NCI-H510A treated with DMSO at 0.1 percent for 48 hours (cell line): ENCODE measurements around the gene MCF2L.
A peak's percentile ranks its signal among the peaks of the same experiment; 100 is the strongest.

Experiments
- DNase-seq: peaks from one replicate; lab custom pipeline; 2025; lab: John Stamatoyannopoulos, UW

The MCF2L gene

DNA sequence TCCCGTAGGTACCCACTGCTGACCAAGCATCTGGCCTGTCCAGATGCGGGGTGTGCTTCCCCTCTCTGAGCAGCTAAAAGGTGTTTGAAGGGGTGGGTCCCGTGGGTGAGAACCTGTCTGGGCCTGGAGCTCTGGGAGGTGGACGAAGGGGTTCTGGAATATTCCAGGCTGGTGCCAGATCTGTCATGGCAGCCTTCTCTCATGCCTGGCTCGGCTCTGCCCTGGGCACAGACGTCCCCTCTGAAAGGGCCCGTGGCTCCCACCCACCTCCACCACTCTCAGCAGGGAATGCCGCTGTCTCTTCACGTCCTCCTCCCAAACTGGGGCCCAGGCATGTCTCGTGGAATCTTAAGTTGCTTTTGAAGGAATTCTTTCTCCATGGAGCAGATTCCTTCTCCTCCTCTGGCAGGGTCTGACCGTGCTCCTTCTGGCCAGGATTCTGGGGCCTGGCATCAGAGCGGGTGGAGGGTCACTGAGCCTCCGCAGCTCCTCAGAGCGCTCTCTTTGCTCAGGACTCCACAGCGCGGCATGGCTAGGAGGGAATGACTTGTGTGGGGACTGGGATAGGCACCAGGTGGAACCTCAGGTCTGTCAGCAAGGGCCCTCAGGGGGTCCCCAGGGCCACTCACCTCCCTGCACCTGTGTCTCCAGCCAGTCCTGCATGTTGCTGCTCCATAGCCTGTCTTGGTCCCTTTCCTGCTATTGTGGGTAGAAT lies 5.9 kb upstream of the MCF2L start:
- DNase-seq, result no peak

GRCh38 chr13:112963641-112964040 lies 5.4 kb upstream of the MCF2L start:
- DNase-seq, result no peak

- DNase-seq, result peak; percentile 45
Observed at GRCh38 chr13:112964971-112965492, 4.0 kb upstream of the MCF2L start.

GRCh38 chr13:112965573-112966115 lies 3.4 kb upstream of the MCF2L start:
- DNase-seq, result no peak

- DNase-seq, result no peak
Observed at GRCh38 chr13:112966776-112967175, 2.2 kb upstream of the MCF2L start.

GRCh38 chr13:112967686-112968379 lies 1.2 kb upstream of the MCF2L start:
- DNase-seq, result no peak

- peak; percentile 72 for DNase-seq
Observed at GRCh38 chr13:112968380-112968909, 569 bp upstream of the MCF2L start.

GRCh38 chr13:112969692-112970338 lies 801 bp downstream of the MCF2L start:
- peak; percentile 56 for DNase-seq

- DNase-seq, result no peak
Observed at GRCh38 chr13:112970552-112971287, 1.7 kb downstream of the MCF2L start.

DNA sequence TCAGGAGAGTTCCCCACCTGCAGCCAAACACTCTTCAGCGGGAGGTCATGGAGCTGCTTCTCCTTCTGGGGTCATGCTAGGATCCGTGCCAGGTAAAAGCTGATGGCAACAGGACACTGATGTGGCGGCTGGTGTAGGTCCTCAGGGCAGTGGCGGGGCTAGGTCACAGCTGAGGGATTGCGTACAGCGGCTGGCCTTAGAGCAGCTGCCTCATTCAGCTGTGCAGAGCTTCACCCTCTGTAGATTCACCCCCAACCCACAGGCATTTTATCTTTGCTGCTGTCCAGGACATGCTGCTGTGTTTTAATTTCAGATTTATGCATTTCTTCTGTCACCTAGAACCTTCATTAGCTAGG lies 2.3 kb downstream of the MCF2L start:
- no peak for DNase-seq

DNA sequence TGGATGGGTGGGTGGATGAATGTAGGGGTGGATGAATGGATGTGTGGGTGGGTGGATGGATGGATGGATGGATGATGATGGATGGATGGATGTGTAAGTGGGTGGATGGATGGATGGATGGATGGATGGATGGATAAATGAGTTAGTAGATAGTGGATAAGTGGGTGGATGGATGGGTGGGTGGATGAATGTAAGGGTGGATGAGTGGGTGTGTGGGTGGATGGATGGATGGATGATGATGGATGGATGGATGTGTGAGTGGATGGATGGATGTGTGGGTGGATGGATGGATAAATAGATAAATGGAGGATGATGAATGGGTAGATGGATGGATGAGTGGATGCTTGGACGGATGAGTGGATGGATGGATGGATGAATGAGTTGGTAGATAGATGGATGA lies 3.2 kb downstream of the MCF2L start:
- no peak for DNase-seq

- peak; percentile 41 for DNase-seq
Observed at GRCh38 chr13:112972867-112973576, 4.0 kb downstream of the MCF2L start.

DNA sequence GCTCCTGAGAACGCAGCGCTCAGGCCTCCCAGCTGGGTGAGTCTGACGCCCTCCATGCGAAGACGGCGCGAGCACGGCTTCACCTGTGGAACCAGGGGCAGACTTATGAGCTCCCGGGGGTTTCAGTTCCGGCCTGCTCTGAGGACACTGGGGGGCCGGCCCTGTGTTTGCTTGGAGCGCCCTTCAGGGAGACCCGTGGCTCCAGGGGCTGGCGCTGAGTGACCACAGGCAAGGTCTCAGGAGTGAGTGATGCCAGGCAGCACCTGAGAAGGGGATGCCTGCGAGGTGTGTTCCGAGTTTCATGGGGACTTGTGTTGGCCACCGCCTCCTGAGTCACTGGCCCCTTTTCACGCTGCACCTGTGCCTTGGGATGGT lies 4.5 kb downstream of the MCF2L start:
- DNase-seq, result peak; percentile 68

GRCh38 chr13:112974125-112974524 lies 5.1 kb downstream of the MCF2L start:
- DNase-seq, result no peak

DNA sequence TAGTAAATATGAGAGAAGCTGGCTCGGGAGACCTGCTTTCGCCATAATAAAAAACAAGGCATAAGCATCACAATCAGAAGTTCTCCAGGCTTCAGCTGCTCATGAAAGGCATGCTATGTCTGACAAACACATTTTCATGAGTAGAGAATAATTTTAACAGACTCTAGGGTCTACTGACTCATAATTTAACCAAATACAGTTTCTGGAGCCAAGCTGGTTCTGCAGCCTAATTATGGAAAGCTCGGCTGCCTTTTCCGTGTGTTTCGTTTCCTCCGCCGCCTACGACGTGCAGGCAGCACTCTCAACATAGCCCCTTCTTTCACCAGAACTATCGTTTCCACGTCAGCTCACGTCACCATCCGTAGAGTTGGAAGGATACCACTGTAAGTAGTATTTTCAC lies 5.7 kb downstream of the MCF2L start:
- DNase-seq, result no peak

DNA sequence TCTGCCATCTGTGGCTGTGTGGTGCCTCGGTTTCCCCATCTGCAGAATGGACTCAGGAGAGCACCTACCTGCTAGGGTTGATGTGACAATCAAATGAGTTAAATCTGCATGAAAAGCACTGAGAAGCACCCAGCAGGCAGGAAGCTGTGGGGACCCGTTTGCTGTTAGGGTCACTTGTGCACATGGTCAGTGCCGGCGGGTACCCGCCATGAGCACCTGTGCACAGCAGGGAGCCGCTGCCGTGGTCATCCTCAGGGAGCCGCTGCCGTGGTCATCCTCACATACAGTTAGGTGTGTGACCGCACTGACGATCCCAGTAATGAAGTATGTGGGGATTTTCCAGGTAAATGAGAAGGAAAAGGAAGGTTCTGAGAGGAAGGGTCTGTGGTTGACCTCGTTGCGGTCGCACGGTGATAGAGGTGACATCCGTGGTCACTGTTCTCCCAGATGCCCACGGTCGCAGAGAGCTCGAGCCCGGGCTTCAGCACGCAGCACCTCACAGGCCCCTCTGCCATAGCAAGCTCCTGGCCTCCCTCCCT lies 6.5 kb downstream of the MCF2L start:
- DNase-seq, result no peak

- no peak for DNase-seq
Observed at GRCh38 chr13:112976526-112976925, 7.5 kb downstream of the MCF2L start.

GRCh38 chr13:112977091-112977490 lies 8.1 kb downstream of the MCF2L start:
- DNase-seq, result no peak

- no peak for DNase-seq
Observed at GRCh38 chr13:112977525-112977924, 8.5 kb downstream of the MCF2L start.

GRCh38 chr13:112978561-112979405 lies 9.8 kb downstream of the MCF2L start:
- no peak for DNase-seq
